IMR-90 (cell line): ENCODE results near the gene SIGLEC6. TPM values are rescaled to one million over a fixed set of nuclear protein-coding genes. Genes with fewer than 3 reads are reported as not detected.

Experiments used
- ATAC-seq: fragments of 200-7000 bp; cut with Tn5 transposase; 2 replicates; pipeline ENCODE4 v1.9.1; 2020; ENCODE audit warnings: low read depth, mild to moderate bottlenecking, moderate library complexity
- BruUV-seq: library from RNA; stranded (reverse); fragments of 400-500 nt; replicated peaks from 2 replicates; lab custom pipeline; 2021; lab: Mats Ljungman, UMichigan
- CTCF ChIA-PET: fragments of 300-600 bp; formaldehyde crosslinking; extraction: SDS; loops from one replicate; lab custom pipeline; 2021; ENCODE audit warnings: antibody characterized with exemption; lab: Yijun Ruan, JAX
- POLR2A ChIA-PET: fragments of 300-600 bp; sonication (Branson Sonifier 250); formaldehyde crosslinking; loops from one replicate; lab custom pipeline; 2022; ENCODE audit warnings: antibody characterized with exemption; ENCODE audit not compliant: unreplicated experiment; lab: Charles Lee
- DNase-seq: peaks from one replicate; pipeline ENCODE4 v3.0.0; 2013
- H2AFZ ChIP-seq: replicated peaks from 2 replicates; pipeline ENCODE3; 2013; ENCODE audit warnings: low read length, mild to moderate bottlenecking; ENCODE audit not compliant: poor library complexity
- H2AK5ac ChIP-seq: 2 replicates; pipeline ENCODE4 v1.6.1; 2013; ENCODE audit warnings: low read depth, low read length, inconsistent platforms
- H2AK9ac ChIP-seq: replicated peaks from 2 replicates; pipeline ENCODE3; 2013; ENCODE audit warnings: mild to moderate bottlenecking, low read depth, low read length, moderate library complexity; ENCODE audit not compliant: poor library complexity
- H2BK120ac ChIP-seq: 2 replicates; pipeline ENCODE4 v1.6.1; 2013; ENCODE audit warnings: low read depth, low read length, inconsistent platforms
- H2BK15ac ChIP-seq: 3 replicates; pipeline ENCODE4 v1.6.1; 2013; ENCODE audit warnings: low read depth, low read length, inconsistent platforms
- H2BK20ac ChIP-seq: 2 replicates; pipeline ENCODE4 v1.6.1; 2013; ENCODE audit warnings: low read depth, mild to moderate bottlenecking, inconsistent platforms, low read length, moderate library complexity
- H2BK5ac ChIP-seq: 2 replicates; pipeline ENCODE4 v1.6.1; 2013; ENCODE audit warnings: mild to moderate bottlenecking, low read depth, low read length, inconsistent platforms; ENCODE audit not compliant: poor library complexity, severe bottlenecking
- H3K14ac ChIP-seq: replicated peaks from 2 replicates; pipeline ENCODE4 v1.6.1; 2013; ENCODE audit warnings: low read depth, low read length, inconsistent platforms
- H3K18ac ChIP-seq: 2 replicates; pipeline ENCODE4 v1.6.1; 2013; ENCODE audit warnings: low read depth, low read length, control low read depth
- H3K23ac ChIP-seq: 2 replicates; pipeline ENCODE4 v1.6.1; 2013; ENCODE audit warnings: low read depth, low read length, inconsistent platforms
- H3K27ac ChIP-seq: 2 replicates; pipeline ENCODE4 v1.5.1; 2013; ENCODE audit warnings: mild to moderate bottlenecking, control low read depth, low read length; ENCODE audit not compliant: insufficient read depth
- H3K27me3 ChIP-seq: 2 replicates; pipeline ENCODE4 v1.6.1; 2013; ENCODE audit warnings: low read length; ENCODE audit not compliant: control insufficient read depth, insufficient read depth
- H3K36me3 ChIP-seq: 2 replicates; pipeline ENCODE4 v1.6.1; 2013; ENCODE audit warnings: low read length, mixed read lengths; ENCODE audit not compliant: control insufficient read depth, insufficient read depth
- H3K4ac ChIP-seq: 2 replicates; pipeline ENCODE4 v1.6.1; 2013; ENCODE audit warnings: low read depth, low read length, inconsistent platforms
- H3K4me1 ChIP-seq: 2 replicates; pipeline ENCODE4 v1.6.1; 2013; ENCODE audit warnings: low read length, mixed read lengths; ENCODE audit not compliant: control insufficient read depth, insufficient read depth
- H3K4me2 ChIP-seq: 2 replicates; pipeline ENCODE4 v1.6.1; 2013; ENCODE audit warnings: low read depth, mild to moderate bottlenecking, control low read depth, low read length, moderate library complexity
- H3K4me3 ChIP-seq: 2 replicates; pipeline ENCODE4 v1.5.1; 2013; ENCODE audit warnings: low read depth, mild to moderate bottlenecking, control low read depth, low read length, moderate library complexity; ENCODE audit not compliant: insufficient read depth
- H3K56ac ChIP-seq: 2 replicates; pipeline ENCODE4 v1.6.1; 2013; ENCODE audit warnings: low read length, inconsistent platforms; ENCODE audit not compliant: insufficient read depth; ENCODE audit errors: extremely low read depth
- H3K79me1 ChIP-seq, 2 experiments: 2 replicates each; pipeline ENCODE4 v1.6.1; 2013; ENCODE audit warnings: low read length in 2 of 2, inconsistent platforms in 1 of 2, low read depth in 1 of 2
- H3K9ac ChIP-seq: 2 replicates; pipeline ENCODE4 v1.6.1; 2013; ENCODE audit warnings: low read depth, low read length, control low read depth
- H3K9me1 ChIP-seq: 2 replicates; pipeline ENCODE4 v1.6.1; 2013; ENCODE audit warnings: low read length, inconsistent platforms; ENCODE audit not compliant: insufficient read depth
- H3K9me3 ChIP-seq: 2 replicates; pipeline ENCODE4 v1.6.1; 2013; ENCODE audit warnings: low read length; ENCODE audit not compliant: control insufficient read depth, insufficient read depth
- H4K20me1 ChIP-seq: 2 replicates; pipeline ENCODE4 v1.6.1; 2013; ENCODE audit warnings: low read length, inconsistent platforms; ENCODE audit not compliant: insufficient read depth
- H4K5ac ChIP-seq: 2 replicates; pipeline ENCODE4 v1.6.1; 2013; ENCODE audit warnings: mild to moderate bottlenecking, low read depth, low read length, control low read depth
- H4K8ac ChIP-seq, 2 experiments: 2 replicates each; pipeline ENCODE4 v1.6.1; 2013; ENCODE audit warnings: low read depth in 2 of 2, low read length in 2 of 2, control low read depth in 1 of 2, inconsistent platforms in 1 of 2
- H4K91ac ChIP-seq: 2 replicates; pipeline ENCODE4 v1.6.1; 2013; ENCODE audit warnings: low read depth, low read length, inconsistent platforms; ENCODE audit not compliant: insufficient read depth
- CEBPB ChIP-seq: IDR thresholded peaks from 2 replicates; pipeline ENCODE4 v1.6.1; 2012; ENCODE audit warnings: low read depth, low read length, improper control_type of control experiment
- WGBS, 2 experiments: methylation state at CpG; one replicate each; pipeline versions ENCODE4 v1.1.5 to v1.1.7; 2013; ENCODE audit warnings: missing lambda C conversion rate in 2 of 2; ENCODE audit not compliant: insufficient read length in 1 of 2; ENCODE audit errors: extremely low coverage in 2 of 2; 5-methylcytosine and 5-hydroxymethylcytosine counted together
- dilution Hi-C: fragments of 300-500 bp; cut with HindIII; formaldehyde crosslinking; loops from one replicate; pipeline ENCODE4 v1.14.3; 2018; ENCODE audit warnings: low sequenced_read_pairs; ENCODE audit not compliant: unreplicated experiment
- in situ Hi-C: fragments of 300-500 bp; cut with MboI; formaldehyde crosslinking; loops from 3 replicates; pipeline ENCODE4 v1.14.3; 2019; ENCODE audit warnings: low sequenced_read_pairs, inconsistent platforms, mixed read lengths
- intact Hi-C: fragments of 100-400 bp; cut with micrococcal nuclease; formaldehyde crosslinking; loops from 2 replicates; pipeline ENCODE4 v1.10.0; 2022
- polyA plus RNA-seq, 3 experiments: library from polyadenylated mRNA; depleted of rRNA; stranded (reverse); fragments of >200 nt; gene quantifications; 2 replicates each; pipeline ENCODE4 v1.2.3, GENCODE V29; 2012; ENCODE audit warnings: low replicate concordance in 1 of 3
- total RNA-seq: library from RNA; depleted of rRNA; stranded (reverse); fragments of >200 nt; gene quantifications from 2 replicates; pipeline ENCODE4 v1.2.3, GENCODE V29; 2012

The SIGLEC6 gene
- total and polyA plus RNA-seq, 2 of the 4 experiments (the other 2 are of a cell fraction): not detected

GRCh38 chr19:51511353-51511752, 20.1 kb downstream of the SIGLEC6 start:
- BruUV-seq: no TSS peak
- ChIA-PET CTCF (no interaction called here), POLR2A (no interaction called here)
- no peaks in the 10 kb centered on the region for H3K9me3 ChIP-seq
- no peak overlapping the region for H3K23ac ChIP-seq
- no peaks in the 10 kb centered on the region for H3K4me1 ChIP-seq
- no peak overlapping the region for H3K9ac ChIP-seq
- no peaks in the 10 kb centered on the region for H3K9me1 ChIP-seq
- no peak overlapping the region for H3K4me3 ChIP-seq
- no peak for ATAC-seq
- H3K27me3 ChIP-seq: no peaks in the 10 kb centered on the region
- TF ChIP-seq CEBPB: no peak
- no peak overlapping the region for H4K5ac ChIP-seq
- no peak overlapping the region for H4K91ac ChIP-seq
- in situ Hi-C loops (no loop called here), dilution Hi-C loops (no loop called here), intact Hi-C loops (no loop called here)
- H2BK20ac ChIP-seq: no peak overlapping the region
- no peak overlapping the region for H2AFZ ChIP-seq
- no peak overlapping the region for H3K4ac ChIP-seq
- no peak overlapping the region for H3K27ac ChIP-seq
- no peak overlapping the region for H2BK5ac ChIP-seq
- H2AK5ac ChIP-seq: no peak overlapping the region
- no peak overlapping the region for H2AK9ac ChIP-seq
- no peak overlapping the region for H2BK15ac ChIP-seq
- H4K20me1 ChIP-seq: no peaks in the 10 kb centered on the region
- WGBS, 2 experiments: no CpG with 5 or more reads among the region's 6 CpGs
- no peak for DNase-seq
- no peak overlapping the region for H3K18ac ChIP-seq
- no peak overlapping the region for H3K4me2 ChIP-seq
- no peak overlapping the region for H4K8ac ChIP-seq
- no peak overlapping the region for H2BK120ac ChIP-seq
- no peak overlapping the region for H3K14ac ChIP-seq
- H3K36me3 ChIP-seq: no peaks in the 10 kb centered on the region
- no peak overlapping the region for H3K56ac ChIP-seq
- no peaks in the 10 kb centered on the region for H3K79me1 ChIP-seq
